LNCaP clone FGC (cell line): ENCODE results near the gene ECHS1.
"Not testable (repeated sequence)": the region's sequence is repeated elsewhere in the genome, so short reads cannot be mapped to it uniquely, and the experiment has no call there.

Experiments used
- DNase-seq: peaks from one replicate; pipeline ENCODE4 v3.0.0-alpha.2; 2011; ENCODE audit warnings: low read depth
- H3K4me3 ChIP-seq: 2 replicates; pipeline ENCODE4 v1.5.1; 2011; ENCODE audit warnings: mild to moderate bottlenecking, low read depth, low read length, control low read depth
- TF ChIP-seq, protein P1 (sequence below): IDR thresholded peaks from 2 replicates; pipeline ENCODE4 v1.5.1; 2012; ENCODE audit warnings: mild to moderate bottlenecking; ENCODE audit not compliant: control insufficient read depth, insufficient read depth; ENCODE audit errors: extremely low read depth

The ECHS1 gene

DNA sequence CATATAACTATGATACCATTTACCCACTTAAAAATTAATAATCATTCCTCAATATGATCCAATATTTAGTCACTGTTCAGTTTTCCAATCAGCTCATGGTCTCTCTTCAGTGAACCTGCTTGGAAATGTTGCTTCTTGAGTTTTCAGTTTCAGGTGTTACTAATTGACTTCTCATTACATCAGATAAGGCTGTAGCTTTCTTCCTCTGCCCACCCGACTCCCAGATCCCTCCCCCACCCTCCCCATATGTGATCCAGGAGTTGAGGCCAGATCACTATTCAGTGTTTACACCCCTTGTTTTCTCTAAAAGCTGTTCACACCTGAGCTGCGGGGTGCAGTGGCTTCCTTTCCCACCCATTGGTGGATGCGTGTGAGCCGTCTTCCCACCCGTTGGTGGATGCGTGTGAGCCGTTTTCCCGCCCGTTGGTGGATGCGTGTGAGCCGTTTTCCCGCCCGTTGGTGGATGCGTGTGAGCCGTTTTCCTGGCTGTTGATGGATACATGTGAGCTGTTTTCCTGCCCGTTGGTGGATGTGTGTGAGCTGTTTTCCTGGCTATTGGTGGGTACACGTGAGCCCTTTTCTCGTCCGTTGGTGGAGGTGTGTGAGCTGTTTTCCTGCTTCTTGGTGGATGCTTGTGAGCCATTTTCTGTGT lies 17.6 kb upstream of the ECHS1 start:
- H3K4me3 ChIP-seq, result no peak overlapping the region
- TF ChIP-seq, protein P1, sequence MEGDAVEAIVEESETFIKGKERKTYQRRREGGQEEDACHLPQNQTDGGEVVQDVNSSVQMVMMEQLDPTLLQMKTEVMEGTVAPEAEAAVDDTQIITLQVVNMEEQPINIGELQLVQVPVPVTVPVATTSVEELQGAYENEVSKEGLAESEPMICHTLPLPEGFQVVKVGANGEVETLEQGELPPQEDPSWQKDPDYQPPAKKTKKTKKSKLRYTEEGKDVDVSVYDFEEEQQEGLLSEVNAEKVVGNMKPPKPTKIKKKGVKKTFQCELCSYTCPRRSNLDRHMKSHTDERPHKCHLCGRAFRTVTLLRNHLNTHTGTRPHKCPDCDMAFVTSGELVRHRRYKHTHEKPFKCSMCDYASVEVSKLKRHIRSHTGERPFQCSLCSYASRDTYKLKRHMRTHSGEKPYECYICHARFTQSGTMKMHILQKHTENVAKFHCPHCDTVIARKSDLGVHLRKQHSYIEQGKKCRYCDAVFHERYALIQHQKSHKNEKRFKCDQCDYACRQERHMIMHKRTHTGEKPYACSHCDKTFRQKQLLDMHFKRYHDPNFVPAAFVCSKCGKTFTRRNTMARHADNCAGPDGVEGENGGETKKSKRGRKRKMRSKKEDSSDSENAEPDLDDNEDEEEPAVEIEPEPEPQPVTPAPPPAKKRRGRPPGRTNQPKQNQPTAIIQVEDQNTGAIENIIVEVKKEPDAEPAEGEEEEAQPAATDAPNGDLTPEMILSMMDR, result no peak
- DNase-seq, result no peak

DNA sequence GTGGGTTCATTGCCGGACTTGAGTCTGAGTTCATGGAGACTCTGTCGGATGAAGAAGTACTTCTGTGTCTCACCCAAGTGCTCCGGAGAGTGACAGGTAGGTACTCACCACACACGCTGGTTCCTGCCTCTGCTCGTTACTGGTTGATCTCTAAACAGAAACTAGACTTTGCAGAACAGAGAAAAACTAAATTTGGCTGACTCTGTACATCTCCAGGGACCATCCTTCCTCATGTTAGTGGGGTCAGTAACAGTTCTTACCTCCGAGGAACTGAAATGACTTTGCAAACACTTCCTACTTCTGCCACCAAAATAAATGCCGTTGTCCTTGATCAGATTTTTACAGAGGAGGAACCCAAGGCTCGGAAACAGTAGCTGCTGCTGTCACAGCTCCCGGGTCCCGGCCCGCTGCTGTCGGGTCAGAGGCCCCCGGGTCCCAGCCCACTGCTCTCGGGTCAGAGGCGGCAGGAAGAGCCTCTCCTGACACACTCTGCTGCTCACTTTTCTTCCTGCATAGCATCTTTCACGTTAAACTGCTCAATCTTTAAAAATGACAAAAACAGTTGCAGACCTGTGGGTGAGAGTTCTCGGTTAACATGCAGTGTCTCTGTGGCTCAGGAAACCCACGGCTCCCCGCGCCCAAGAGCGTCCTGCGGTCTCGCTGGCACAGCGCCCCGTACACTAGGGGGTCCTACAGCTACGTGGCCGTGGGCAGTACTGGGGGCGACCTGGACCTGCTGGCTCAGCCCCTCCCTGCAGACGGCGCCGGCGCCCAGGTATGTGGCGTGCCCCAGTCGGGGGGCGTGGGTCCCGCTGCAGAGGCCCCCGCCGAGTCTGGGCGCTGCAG lies 16.0 kb upstream of the ECHS1 start:
- TF ChIP-seq, protein P1, result no peak
- no peak for DNase-seq
- no peak overlapping the region for H3K4me3 ChIP-seq

DNA sequence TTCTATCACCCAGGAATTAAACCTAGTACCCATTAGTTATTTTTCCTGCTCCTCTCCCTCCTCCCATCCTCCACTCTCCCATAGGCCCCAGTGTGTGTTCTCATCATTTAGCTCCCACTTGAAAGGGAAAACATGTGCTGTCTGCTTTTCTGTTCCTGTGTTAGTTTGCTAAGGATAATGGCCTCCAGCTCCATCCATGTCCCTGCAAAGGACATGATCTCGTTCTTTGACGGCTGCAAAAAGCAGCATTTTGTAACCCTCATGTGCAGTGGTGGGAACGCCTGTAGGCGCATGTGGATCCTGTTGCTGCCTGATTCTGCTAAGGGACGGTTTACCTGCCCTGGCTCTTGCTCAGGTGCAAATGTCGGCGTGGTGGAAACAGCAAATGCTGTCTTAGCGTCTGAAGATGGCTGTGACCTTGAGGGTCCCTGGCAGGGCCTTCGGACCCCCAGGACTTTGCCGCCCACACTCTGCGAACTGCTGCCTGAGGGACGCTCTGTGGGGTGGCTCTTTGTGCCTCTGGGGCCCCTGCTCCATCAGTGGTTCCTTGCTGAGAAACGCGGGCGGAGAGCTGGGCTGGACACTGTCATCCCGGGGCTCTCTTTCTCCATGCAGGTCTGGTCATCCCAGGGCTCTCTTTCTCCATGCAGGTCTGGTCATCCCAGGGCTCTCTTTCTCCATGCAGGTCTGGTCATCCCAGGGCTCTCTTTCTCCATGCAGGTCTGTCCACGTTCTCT lies 15.2 kb upstream of the ECHS1 start:
- DNase-seq, result no peak
- TF ChIP-seq, protein P1, result no peak
- H3K4me3 ChIP-seq, result no peak overlapping the region

DNA sequence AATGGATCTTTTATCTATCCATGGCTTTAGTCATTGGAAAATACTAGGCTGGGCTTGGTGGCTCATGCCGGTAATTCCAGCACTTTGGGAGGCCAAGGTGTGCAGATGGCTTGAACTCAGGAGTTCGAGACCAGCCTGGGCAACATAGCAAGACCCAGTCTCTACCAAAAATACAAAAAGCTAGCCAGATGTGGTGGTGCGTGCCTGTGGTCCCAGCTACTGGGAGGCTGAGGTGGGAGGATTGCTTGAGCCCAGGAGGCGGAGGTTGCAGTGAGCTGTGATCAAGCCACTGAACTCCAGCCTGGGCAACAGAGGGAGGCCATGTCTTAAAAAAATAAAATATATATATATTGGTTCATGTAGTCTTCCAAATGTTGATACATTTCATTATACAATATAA lies 13.8 kb upstream of the ECHS1 start:
- DNase-seq, result not testable (repeated sequence)

DNA sequence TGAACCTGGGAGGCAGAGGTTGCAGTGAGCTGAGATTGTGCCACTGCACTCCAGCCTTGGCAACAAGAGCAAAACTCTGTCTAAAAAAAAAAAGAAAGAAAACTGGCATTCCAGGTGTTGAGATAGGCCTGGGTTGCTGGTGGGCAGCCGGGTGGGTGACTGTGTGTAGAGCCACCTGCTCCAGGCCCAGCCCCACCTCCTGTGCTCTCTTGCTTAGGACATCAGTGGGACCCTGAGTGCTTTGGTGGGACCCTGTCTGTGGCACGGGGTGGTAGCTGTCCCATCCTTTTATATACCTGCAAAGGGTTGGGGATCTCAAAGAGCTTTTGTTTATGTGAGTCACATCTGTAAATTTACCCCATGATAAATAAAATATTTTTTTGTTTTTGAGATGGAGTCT lies 12.1 kb upstream of the ECHS1 start:
- H3K4me3 ChIP-seq, result no peak overlapping the region
- no peak for DNase-seq
- TF ChIP-seq, protein P1, result no peak

More for the DNA sequence above, 13.8 kb upstream of the ECHS1 start:
- not testable (repeated sequence) for H3K4me3 ChIP-seq

DNA sequence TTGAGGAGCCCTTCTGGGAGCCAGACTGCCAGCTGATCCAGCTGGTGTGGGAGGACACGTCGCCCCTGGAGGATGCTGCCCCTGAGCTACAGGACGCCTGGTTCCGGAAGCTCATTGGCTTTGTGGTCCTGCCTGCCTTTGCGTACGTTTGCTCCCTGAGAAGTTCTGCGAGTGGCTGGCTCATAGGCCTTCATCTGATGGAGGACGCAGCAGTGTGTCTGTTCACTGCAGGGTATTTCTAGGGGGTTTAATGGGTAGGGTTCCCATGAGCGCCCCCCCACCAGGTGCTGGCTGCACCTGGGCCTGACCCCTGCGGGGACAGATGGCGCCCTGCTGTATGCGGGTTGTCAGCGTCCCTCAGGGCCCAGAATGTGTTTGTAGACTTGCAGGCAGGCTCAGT lies 10.9 kb upstream of the ECHS1 start:
- H3K4me3 ChIP-seq, result no peak overlapping the region
- DNase-seq, result no peak
- TF ChIP-seq, protein P1, result no peak

DNA sequence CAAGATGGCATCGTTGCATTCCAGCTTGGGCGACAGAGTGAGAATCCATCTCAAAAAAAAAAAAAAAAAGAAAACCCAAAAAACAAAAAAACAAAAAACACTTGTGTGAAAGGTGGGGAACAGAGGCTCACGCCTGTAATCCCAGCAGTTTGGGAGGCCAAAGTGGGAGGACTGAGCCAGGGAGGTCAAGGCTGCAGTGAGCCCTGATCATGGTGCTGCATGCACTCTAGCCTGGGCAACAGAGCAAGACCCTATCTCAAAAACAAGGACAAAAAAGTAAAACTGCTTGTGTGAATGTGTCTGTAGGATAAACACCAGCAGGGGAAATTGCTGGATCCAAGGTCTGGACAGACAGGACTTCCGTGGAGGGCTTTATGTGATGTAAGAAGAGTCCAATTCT lies 10.4 kb upstream of the ECHS1 start:
- H3K4me3 ChIP-seq, result no peak overlapping the region
- TF ChIP-seq, protein P1, result no peak
- DNase-seq, result no peak
